ENCODE data around the gene EPOP.

DNA sequence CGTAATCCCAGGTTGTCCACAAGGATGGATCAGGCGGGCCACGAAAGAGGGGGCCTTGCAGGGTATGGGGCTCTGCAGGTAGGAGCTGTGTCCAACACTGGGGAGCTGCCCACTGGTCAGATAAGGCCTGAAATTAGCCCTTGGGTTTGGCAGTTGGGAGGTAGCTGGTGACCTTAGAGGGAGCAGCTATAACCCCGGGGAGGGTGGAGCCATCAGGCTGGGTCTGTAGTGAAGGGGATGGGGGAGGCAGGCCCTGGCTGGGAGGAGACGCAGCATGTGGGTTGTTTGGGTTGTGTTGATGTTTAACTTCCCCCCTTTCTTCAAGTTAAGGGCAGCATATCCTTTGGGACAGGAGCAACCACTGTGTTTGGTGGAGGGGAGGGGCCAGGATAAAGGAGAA lies 36.2 kb upstream of the EPOP start:
- TF ChIP-seq, protein P1, sequence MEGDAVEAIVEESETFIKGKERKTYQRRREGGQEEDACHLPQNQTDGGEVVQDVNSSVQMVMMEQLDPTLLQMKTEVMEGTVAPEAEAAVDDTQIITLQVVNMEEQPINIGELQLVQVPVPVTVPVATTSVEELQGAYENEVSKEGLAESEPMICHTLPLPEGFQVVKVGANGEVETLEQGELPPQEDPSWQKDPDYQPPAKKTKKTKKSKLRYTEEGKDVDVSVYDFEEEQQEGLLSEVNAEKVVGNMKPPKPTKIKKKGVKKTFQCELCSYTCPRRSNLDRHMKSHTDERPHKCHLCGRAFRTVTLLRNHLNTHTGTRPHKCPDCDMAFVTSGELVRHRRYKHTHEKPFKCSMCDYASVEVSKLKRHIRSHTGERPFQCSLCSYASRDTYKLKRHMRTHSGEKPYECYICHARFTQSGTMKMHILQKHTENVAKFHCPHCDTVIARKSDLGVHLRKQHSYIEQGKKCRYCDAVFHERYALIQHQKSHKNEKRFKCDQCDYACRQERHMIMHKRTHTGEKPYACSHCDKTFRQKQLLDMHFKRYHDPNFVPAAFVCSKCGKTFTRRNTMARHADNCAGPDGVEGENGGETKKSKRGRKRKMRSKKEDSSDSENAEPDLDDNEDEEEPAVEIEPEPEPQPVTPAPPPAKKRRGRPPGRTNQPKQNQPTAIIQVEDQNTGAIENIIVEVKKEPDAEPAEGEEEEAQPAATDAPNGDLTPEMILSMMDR (IDR thresholded peaks at IDR 0.05 in 4 of 5, conservative IDR thresholded peaks at IDR 0.05 in 1 of 5) = no peak
- TF ChIP-seq POLR2A (IDR thresholded peaks at IDR 0.05) = no peak

Data from gastrocnemius medialis (tissue), 4 donors.